NCI-H2171 treated with DMSO at 0.1 percent for 48 hours (cell line): Measurements from ENCODE around the gene HOXA9.
A peak's percentile ranks its signal among the peaks of the same experiment; 100 is the strongest.

ENCODE experiments used
- DNase-seq: peaks from one replicate; lab custom pipeline; 2025; lab: John Stamatoyannopoulos, UW

Gene HOXA9

DNA sequence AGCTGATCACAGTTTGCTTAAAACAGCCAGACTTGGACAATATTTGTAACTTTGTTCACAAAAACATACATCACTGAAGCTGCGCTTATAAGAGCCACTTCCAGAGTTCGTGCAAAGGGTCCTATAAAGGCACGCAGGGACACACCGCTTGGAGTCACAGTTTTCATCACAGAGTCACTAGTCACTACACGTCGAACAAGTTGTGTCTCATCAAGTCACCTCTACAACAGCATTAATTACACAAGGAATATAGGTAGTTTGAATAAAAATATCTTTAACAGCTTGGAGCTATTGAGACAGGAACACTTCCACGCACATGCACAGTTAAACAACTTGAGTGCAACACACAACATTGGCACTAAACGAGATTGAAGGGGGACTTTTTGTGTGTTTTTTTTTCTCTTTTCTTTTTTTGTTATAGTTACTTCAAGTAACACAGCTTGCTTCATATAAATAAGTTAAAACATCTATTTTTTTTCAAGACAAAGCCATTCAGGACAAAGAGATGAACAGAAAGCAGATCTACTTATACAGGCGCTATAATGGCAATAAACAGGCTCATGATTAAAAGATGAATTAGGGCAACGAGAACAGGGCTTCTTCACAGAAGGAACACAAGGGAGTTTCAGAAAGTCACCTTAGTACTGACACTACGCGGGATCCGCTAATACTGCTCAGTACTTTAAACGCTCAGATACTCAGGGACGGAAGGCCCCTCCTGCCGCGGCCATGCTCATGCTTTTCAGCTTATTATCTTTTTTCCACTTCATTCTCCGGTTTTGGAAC, 24.0 kb downstream of the HOXA9 start:
- DNase-seq = no peak

DNA sequence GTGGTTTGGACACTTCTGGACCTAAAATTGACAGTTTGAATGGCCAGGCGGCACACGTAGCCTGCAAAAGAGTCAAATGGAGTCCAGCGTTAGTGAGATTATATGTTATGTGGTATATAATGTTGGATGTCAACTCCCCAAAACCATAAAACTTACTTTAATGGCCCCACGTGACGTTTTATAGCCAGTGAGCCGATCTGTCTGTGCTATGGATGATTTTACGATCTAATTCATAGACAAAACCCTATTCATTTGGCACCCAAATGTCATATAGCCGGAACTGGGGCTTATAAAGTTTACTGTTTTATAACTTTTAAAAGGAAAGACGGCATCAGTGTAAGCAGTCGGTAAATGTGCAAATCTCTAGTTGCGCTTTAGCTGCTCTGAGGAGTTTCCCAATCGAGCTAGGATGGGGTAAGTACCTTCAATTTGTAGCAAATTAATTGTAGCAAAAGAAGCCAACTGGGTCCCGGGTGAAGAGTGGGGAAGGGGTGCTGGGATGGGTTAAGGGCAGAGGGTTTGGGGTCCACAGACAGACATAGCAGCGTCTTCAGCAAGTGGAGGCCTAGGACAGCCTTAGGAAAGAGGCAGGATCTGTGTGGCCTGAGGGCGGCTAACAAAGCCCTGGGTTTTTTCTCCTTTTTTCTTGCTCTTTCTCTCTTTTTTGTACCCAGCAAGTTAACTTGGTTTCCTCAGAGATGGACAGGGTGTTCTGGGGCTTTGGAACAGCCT, 25.0 kb downstream of the HOXA9 start:
- no peak for DNase-seq

DNA sequence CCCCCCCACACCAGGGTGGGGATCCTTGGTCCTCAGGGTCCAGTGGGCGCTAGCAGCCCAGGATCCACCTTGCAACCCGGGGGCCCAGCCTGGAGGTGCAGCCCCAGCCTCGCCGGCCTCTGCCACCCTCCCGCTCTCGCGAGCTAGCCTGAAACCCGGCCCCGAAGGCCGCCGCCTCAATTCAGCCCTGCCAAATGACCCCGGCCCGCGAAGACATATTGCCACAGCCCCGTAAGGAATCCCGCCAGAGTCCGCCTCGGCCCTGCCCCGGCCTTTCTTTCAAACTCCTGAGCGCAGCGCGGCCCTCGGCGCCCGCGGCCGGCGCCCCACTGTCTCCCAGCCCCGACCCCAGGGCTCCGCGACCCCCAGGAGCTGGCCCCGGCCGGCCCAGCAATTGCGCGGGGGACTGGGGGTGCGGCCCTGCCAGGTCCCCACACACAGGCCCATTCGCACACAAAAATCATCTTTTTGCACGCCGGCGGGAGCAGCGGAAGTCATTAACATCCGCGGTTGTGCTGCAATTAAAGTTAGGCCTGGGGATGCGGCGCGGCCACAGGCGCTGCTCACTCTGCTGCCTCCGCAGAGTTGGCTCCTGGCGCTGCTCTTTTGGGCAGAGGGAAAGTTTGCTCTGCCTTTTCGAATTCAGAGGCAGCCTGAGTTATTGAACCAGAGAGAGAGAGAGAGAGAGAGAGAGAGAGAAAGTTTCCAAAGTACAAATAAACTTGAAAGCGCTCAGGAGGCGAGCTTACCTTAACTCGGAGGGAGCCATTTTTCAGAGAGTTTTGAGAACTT, 25.8 kb downstream of the HOXA9 start:
- no peak for DNase-seq

GRCh38 chr7:27138985-27139333, 26.4 kb downstream of the HOXA9 start:
- DNase-seq = no peak

DNA sequence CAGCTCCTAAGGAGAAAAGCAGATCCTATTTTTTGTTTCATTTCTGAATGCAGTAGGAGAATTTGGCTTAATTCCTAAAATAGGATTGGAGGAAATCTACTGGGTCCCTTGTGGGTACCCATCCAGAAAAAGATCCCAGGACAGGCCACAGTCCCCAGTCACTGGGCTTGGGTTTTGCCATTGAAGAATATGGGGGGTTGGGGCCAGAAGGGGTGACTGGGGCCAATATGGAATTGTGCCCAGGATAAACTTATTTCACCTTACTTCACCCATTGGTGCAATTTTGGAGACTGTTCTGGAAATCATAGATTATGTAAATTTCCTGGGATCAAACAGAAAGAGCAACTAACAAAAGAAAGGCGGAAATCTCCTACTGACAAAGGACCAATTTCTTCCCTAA, 26.9 kb downstream of the HOXA9 start:
- no peak for DNase-seq

DNA sequence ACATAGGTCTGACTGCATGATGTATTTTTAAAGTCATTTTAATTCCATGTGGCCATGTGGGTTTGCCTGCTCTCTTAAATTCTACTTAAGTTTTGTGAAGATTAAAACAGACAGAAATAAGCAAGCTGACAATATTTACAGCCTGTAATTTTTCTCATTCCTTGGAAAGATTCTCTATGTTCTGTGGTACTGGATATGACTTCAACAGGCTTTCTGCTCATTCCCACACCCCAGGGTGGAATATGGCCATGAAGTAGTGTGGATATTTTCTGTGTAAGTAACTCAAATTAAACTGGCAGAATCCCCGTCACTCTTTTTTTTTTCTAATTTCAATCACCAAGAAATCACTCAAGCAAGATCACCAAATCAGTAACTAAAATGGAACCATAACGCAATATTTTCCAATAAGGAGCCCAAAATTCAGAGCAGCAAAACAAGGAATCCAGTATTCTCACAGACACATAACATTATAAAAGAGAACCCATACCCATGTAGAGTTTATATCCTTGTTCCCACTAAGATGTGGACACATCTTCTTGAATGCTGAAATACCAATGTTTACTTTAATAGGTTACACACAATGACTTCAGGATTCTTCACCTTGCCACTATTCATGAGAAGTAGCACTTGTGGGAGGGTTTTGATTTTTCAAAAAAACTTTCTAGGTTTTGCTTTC, 27.6 kb downstream of the HOXA9 start:
- no peak for DNase-seq

DNA sequence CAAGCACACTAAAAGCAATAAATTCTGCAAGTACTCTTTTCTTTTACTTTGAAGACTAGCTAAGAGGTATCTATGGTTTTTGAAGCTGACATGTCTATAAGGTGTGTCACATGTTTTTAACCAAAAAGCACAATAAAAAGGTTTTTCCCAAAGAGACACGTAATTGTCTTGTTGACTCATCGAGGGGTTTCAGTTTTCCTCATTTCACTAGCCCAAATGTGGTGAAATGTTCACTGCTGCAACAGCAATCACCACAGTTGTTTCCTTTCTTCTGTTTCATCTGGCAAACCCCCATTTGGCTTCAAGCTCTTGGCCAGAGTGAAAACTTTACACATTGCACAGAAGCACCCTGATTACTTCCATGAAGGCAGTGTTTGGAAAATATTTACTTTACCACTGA, 30.9 kb downstream of the HOXA9 start:
- no peak for DNase-seq

DNA sequence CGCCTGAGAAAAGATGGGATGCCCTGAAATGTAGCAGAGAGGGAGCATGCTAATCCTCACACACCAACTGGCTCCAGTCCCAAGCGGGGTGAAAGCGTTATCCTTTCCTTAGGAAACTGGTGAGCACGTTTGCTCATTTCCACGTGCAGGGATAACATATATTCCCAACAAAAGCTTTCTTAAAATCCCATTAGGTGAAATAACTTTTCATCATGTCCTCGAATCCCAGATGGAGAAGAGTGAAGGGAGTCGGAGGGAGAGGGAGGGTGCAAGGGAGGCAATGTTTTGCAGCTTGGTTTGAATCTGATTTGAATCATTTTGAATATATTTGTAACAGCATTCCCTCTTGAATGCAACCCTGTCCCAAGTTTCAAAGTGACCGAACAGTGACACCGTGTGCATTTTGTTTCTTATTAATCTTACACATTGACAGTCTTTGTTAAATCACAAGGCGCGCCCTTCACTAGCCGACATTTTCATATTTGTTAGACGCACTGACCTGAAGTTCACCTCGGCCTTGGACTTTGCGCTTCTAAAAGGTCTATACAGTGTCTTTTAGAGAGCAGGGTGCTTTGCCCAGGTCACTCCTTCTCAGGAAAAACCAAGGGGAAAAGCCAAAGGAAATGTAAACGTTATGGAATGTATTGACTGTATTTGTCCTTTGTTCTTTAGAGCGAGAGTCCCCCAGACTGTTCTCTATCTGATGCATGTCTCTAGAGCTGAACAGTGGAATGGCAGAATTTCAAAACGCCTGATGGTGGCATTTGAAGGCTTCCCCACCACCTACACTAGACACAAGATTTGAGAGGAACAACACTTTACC, 31.7 kb downstream of the HOXA9 start:
- DNase-seq = no peak

DNA sequence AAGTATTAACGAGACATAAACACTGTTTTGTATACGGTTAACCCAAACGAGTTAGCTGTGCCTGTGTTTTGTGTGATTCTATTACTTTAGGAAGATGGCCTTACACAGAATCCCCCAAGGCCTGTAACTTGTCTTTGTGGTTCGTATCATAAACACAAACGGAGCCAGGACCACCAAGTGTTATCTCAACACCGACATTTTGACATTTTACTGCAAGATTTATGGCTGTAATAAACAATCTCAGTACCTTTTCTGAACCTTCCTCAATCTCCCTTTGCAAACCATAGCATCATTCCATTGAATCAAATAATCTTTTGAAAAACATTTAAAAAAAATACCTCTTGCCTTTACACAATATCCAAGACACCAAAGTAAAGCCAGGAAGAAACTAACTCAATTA, 32.4 kb downstream of the HOXA9 start:
- no peak for DNase-seq

GRCh38 chr7:27132214-27132613, 33.1 kb downstream of the HOXA9 start:
- no peak for DNase-seq

- DNase-seq = no peak
Observed at GRCh38 chr7:27131390-27131819, 33.9 kb downstream of the HOXA9 start.

GRCh38 chr7:27130540-27131389, 34.6 kb downstream of the HOXA9 start, which contains the start of gene HOXA4:
HOXA4 (minus strand) TSS chr7:27130757; CDS start chr7:27130733, 24 bp downstream.
- DNase-seq = peak; percentile 90

DNA sequence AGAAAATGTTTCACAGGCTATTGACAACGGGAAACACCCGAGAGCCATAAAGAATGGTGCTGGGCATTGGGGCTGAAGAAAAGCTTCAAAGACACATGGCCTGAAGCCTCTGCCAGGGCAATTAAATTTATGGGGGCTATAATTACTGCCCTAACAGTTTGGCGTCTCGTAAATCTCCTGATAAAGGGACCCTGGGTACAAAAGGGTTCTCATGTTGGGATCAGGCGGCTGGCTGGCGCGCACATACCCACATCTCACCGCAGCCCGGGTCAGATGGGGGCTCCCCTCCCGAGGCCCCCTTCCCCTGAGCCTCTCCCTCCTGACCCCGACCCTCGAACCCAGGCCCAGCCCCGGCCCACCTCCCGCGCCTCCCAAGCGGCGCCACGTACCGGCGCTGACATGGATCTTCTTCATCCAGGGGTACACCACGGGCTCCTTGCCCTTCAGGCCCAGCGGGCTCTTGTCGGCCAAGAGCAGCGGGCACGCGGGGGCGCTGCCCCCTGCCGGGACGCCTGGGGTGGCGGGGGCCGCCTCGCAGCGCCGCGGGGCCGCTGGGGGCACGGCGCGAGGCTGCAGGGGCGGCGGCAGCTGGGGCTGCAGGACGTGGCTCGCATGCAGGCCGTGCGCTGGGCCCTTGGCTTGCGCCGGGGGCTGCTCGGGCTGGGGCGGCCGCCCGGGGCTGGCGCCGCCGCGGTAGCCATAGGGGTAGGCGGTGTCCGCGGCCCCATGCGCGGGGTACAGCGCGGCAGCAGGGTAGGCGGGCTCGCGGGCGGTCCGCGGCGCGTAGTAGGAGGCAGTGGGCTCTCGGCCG, 35.4 kb downstream of the HOXA9 start:
- peak; percentile 10 for DNase-seq

DNA sequence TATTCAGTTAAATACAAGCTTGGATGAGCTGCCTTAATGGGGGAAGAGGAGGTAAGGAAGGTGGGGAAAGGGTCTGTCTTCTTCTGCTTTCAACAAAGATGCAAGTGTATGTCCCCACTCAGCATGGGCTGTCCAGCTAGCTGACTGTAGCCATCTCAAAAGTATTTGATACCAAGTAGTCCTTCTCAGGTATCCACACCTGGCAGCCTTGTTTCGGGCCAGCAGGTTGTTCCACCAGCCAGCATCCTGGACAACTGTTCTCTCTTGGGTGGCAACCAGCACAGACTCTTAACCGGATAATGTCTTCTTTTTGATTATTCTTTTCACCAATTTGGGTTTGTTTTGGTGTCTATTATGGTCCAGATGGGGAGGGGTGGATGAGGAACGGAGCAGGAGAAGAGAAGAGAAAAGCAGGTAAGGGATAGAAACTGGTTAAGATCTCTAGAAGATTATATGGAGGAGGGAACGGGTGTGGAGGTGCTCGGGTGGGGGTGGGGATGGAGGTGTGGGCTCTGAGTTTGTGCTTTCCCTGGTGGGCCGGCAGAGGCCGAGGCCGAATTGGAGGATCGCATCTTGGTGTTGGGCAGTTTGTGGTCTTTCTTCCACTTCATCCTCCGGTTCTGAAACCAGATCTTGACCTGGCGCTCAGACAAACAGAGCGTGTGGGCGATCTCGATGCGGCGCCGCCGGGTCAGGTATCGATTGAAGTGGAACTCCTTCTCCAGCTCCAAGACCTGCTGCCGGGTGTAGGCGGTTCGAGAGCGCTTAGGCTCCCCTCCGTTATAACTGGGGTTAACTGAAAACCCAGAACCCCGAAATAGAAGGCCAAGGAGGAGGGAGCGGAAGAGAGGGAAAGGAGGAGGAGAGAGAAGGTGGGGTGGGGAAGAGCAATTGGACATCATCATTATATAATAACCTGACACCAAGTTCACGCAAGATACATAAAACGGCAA, 36.3 kb downstream of the HOXA9 start:
- no peak for DNase-seq

- DNase-seq = no peak
Observed at GRCh38 chr7:27128034-27128433, 37.3 kb downstream of the HOXA9 start.

DNA sequence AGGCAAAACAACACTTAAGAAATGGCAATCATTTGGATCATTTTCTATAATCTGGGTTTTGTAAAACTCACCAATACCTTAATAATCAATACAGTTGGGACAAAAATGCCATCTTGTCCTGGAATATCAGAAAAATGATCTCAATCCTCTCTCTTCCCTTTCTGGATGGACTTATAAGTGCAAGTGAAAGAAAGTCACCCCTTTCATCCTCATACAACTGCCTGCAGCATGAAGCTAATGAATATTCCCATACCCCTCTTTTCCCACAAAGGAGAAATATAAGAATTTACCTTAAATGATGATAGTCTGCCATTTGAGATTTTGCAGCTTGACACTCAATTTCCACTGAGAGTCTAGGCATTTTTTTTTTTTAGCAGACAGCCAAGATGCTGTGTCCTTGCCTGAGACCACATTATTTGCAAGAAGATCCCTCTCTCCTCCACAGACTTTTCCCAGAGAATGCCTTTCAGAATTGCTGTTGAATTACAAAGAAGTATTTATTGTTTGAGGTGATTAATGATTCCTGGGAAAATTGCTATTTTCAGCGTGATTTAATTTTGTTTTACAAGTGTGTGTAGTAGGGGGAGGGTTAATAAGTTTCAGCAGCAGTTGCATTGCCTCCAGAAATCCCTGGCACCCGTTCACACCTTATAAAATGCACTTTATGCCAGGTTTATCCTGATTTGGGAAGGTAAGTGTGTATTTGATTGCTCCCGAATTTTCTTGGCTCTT, 38.6 kb downstream of the HOXA9 start:
- DNase-seq = no peak

GRCh38 chr7:27125986-27126394, 39.3 kb downstream of the HOXA9 start:
- no peak for DNase-seq
